GM18858 (cell line): Measurements from ENCODE around the gene GABRA6.

Experiments used
- ATAC-seq: cut with Tn5 transposase; IDR thresholded peaks from one replicate; pipeline ENCODE4 v1.9.1; 2021; ENCODE audit not compliant: unreplicated experiment

GABRA6 gene

DNA sequence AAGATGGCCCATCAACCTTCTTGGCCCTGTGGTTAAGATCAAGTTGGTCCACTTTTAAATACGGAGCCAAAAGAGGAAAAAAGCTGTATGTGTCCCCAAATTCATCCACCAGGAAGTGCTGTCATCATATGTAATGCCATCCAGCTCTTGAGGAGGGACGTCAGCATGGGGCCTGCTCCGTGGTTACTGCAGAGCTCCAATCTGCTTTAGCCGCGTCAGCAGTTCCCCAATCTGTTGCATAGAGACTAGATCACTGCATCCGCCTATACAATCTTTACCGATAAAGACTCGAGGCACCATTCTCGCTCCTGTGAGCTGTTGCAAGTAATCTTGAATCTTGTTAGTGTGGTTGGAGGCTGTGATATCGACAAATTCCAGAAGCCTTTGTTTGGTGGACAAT lies 65.7 kb downstream of the GABRA6 start:
- no peak for ATAC-seq
